HUES48 (cell line): ENCODE results near the gene ST7.

ENCODE experiments used
- H3K27ac ChIP-seq: one replicate; pipeline ENCODE4 v1.7.0; 2013; ENCODE audit warnings: low read depth, low read length, inconsistent platforms
- H3K27me3 ChIP-seq: 2 replicates; pipeline ENCODE4 v1.6.1; 2013; ENCODE audit warnings: mild to moderate bottlenecking, low read length; ENCODE audit not compliant: control insufficient read depth, insufficient read depth
- H3K36me3 ChIP-seq: 2 replicates; pipeline ENCODE4 v1.6.1; 2013; ENCODE audit warnings: low read length; ENCODE audit not compliant: control insufficient read depth, insufficient read depth
- H3K4me1 ChIP-seq: 2 replicates; pipeline ENCODE4 v1.6.1; 2013; ENCODE audit warnings: mild to moderate bottlenecking, low read length; ENCODE audit not compliant: control insufficient read depth, insufficient read depth
- H3K4me3 ChIP-seq: 2 replicates; pipeline ENCODE4 v1.5.1; 2013; ENCODE audit warnings: mild to moderate bottlenecking, low read depth, low read length
- H3K9ac ChIP-seq: 2 replicates; pipeline ENCODE4 v1.6.1; 2013; ENCODE audit warnings: mild to moderate bottlenecking, low read depth, low read length, moderate library complexity
- H3K9me3 ChIP-seq: 2 replicates; pipeline ENCODE4 v1.6.1; 2013; ENCODE audit warnings: low read length; ENCODE audit not compliant: control insufficient read depth, insufficient read depth

The ST7 gene

GRCh38 chr7:117193564-117193963 is 240.3 kb downstream of the ST7 start:
- H3K36me3 ChIP-seq = no peaks in the 10 kb centered on the region
- no peaks in the 10 kb centered on the region for H3K9me3 ChIP-seq
- no peak overlapping the region for H3K4me3 ChIP-seq
- no peaks in the 10 kb centered on the region for H3K27me3 ChIP-seq
- no peaks in the 10 kb centered on the region for H3K4me1 ChIP-seq
- H3K27ac ChIP-seq = no peak overlapping the region
- H3K9ac ChIP-seq = no peak overlapping the region

- H3K27ac ChIP-seq = no peak overlapping the region
- no peak overlapping the region for H3K9ac ChIP-seq
- H3K4me3 ChIP-seq = no peak overlapping the region
- no peaks in the 10 kb centered on the region for H3K36me3 ChIP-seq
- H3K9me3 ChIP-seq = no peaks in the 10 kb centered on the region
- H3K4me1 ChIP-seq = no peaks in the 10 kb centered on the region
- H3K27me3 ChIP-seq = no peaks in the 10 kb centered on the region
These were observed 241.1 kb downstream of the ST7 start for GRCh38 chr7:117194445-117194844.

GRCh38 chr7:117195361-117196029 is 242.2 kb downstream of the ST7 start:
- Histone ChIP-seq H3K4me3 (no peak overlapping the region), H3K9ac (no peak overlapping the region), H3K4me1 (no peaks in the 10 kb centered on the region), H3K36me3 (no peaks in the 10 kb centered on the region), H3K27me3 (no peaks in the 10 kb centered on the region), H3K9me3 (no peaks in the 10 kb centered on the region), H3K27ac (no peak overlapping the region)

- H3K9me3 ChIP-seq = no peaks in the 10 kb centered on the region
These were observed 246.8 kb downstream of the ST7 start for GRCh38 chr7:117200132-117200531.

GRCh38 chr7:117200786-117201458 is 247.6 kb downstream of the ST7 start:
- Histone ChIP-seq H3K27ac (no peak overlapping the region), H3K4me3 (no peak overlapping the region), H3K4me1 (no peaks in the 10 kb centered on the region), H3K9ac (no peak overlapping the region), H3K9me3 (no peaks in the 10 kb centered on the region), H3K36me3 (no peaks in the 10 kb centered on the region), H3K27me3 (no peaks in the 10 kb centered on the region)

More at GRCh38 chr7:117200132-117200531, 246.8 kb downstream of the ST7 start:
- H3K9ac ChIP-seq = no peak overlapping the region
- H3K4me1 ChIP-seq = no peaks in the 10 kb centered on the region
- no peak overlapping the region for H3K4me3 ChIP-seq
- no peak overlapping the region for H3K27ac ChIP-seq
- no peaks in the 10 kb centered on the region for H3K27me3 ChIP-seq
- H3K36me3 ChIP-seq = no peaks in the 10 kb centered on the region

- Histone ChIP-seq H3K27me3 (no peaks in the 10 kb centered on the region), H3K9me3 (no peaks in the 10 kb centered on the region), H3K4me1 (no peaks in the 10 kb centered on the region), H3K36me3 (no peaks in the 10 kb centered on the region), H3K27ac (no peak overlapping the region), H3K4me3 (no peak overlapping the region), H3K9ac (no peak overlapping the region)
These were observed 249.2 kb downstream of the ST7 start for GRCh38 chr7:117202511-117202910.

GRCh38 chr7:117203205-117203604 is 249.9 kb downstream of the ST7 start:
- no peak overlapping the region for H3K9ac ChIP-seq
- H3K27me3 ChIP-seq = no peaks in the 10 kb centered on the region
- no peaks in the 10 kb centered on the region for H3K9me3 ChIP-seq
- no peaks in the 10 kb centered on the region for H3K4me1 ChIP-seq
- no peak overlapping the region for H3K4me3 ChIP-seq
- no peaks in the 10 kb centered on the region for H3K36me3 ChIP-seq
- H3K27ac ChIP-seq = no peak overlapping the region

GRCh38 chr7:117205873-117206272 is 252.6 kb downstream of the ST7 start:
- no peak overlapping the region for H3K27ac ChIP-seq
- no peak overlapping the region for H3K9ac ChIP-seq
- 0 out of 2 replicates have a peak, but pooled peaks cover 3% of the 10 kb centered on the region for H3K4me1 ChIP-seq
- no peak overlapping the region for H3K4me3 ChIP-seq
- no peaks in the 10 kb centered on the region for H3K9me3 ChIP-seq
- no peaks in the 10 kb centered on the region for H3K27me3 ChIP-seq
- 0 out of 2 replicates have a peak, but pooled peaks cover 7% of the 10 kb centered on the region for H3K36me3 ChIP-seq

- 0 out of 2 replicates have a peak, but pooled peaks cover 7% of the 10 kb centered on the region for H3K36me3 ChIP-seq
These were observed 255.0 kb downstream of the ST7 start for GRCh38 chr7:117208257-117208656.

GRCh38 chr7:117210397-117210796 is 257.1 kb downstream of the ST7 start:
- 0 out of 2 replicates have a peak, but pooled peaks cover 7% of the 10 kb centered on the region for H3K36me3 ChIP-seq
- 0 out of 2 replicates have a peak, but pooled peaks cover 3% of the 10 kb centered on the region for H3K4me1 ChIP-seq
- H3K4me3 ChIP-seq = no peak overlapping the region
- H3K27ac ChIP-seq = no peak overlapping the region
- H3K9ac ChIP-seq = no peak overlapping the region
- no peaks in the 10 kb centered on the region for H3K27me3 ChIP-seq
- no peaks in the 10 kb centered on the region for H3K9me3 ChIP-seq

More at GRCh38 chr7:117208257-117208656, 255.0 kb downstream of the ST7 start:
- Histone ChIP-seq H3K4me3 (no peak overlapping the region), H3K9ac (no peak overlapping the region), H3K9me3 (no peaks in the 10 kb centered on the region), H3K4me1 (0 out of 2 replicates have a peak, but pooled peaks cover 3% of the 10 kb centered on the region), H3K27ac (no peak overlapping the region), H3K27me3 (no peaks in the 10 kb centered on the region)

- H3K27ac ChIP-seq = no peak overlapping the region
- no peak overlapping the region for H3K9ac ChIP-seq
- no peaks in the 10 kb centered on the region for H3K9me3 ChIP-seq
- H3K4me1 ChIP-seq = 0 out of 2 replicates have a peak, but pooled peaks cover 3% of the 10 kb centered on the region
- 0 out of 2 replicates have a peak, but pooled peaks cover 7% of the 10 kb centered on the region for H3K36me3 ChIP-seq
- H3K4me3 ChIP-seq = no peak overlapping the region
- H3K27me3 ChIP-seq = no peaks in the 10 kb centered on the region
These were observed 257.6 kb downstream of the ST7 start for GRCh38 chr7:117210908-117211307.
